Measurements from ENCODE around the gene LRP6. TPM values are rescaled to one million over a fixed set of nuclear protein-coding genes. Genes with fewer than 3 reads are reported as not detected.
"Not testable (repeated sequence)": the region's sequence is repeated elsewhere in the genome, so short reads cannot be mapped to it uniquely, and the experiment has no call there.

The LRP6 gene
- total RNA-seq, 1 experiment from 2014 or later: 15.5 TPM

- no peak for ATAC-seq
- intact Hi-C loops (cut with micrococcal nuclease): no loop called here
- Histone ChIP-seq H4K20me1 (ENCODE audit: low read length) (no peaks in the 10 kb centered on the region), H3K36me3 (ENCODE audit: low read depth, low read length) (peaks cover 17% of the 10 kb centered on the region; the same call in 1 of the 2 replicates), H3K79me2 (ENCODE audit: low read length) (no peaks in the 10 kb centered on the region), H3K9me3 (ENCODE audit: low read length) (no peaks in the 10 kb centered on the region), H3K4me3 (ENCODE audit: low read length) (no peak overlapping the region), H2AFZ (ENCODE audit: low read length) (no peak overlapping the region), H3K9me2 (replicated peaks; ENCODE audit: low read length) (no peaks in the 10 kb centered on the region), H3K4me2 (ENCODE audit: low read length) (no peak overlapping the region), H3K27ac (ENCODE audit: low read length) (no peak overlapping the region), H3F3A (ENCODE audit: low read length, unreplicated experiment) (no peaks in the 10 kb centered on the region), H3K4me1 (ENCODE audit: insufficient read depth, low read length) (no peaks in the 10 kb centered on the region), H3K27me3 (ENCODE audit: low read length) (no peaks in the 10 kb centered on the region), H3K9ac (ENCODE audit: low read length) (no peak overlapping the region)
- DNase-seq: no peak
- POLR2A ChIA-PET (ENCODE audit: unreplicated experiment): no interaction called here
- CTCF ChIA-PET: no interaction called here
- TF ChIP-seq CTCF (conservative IDR thresholded peaks at IDR 0.05; ENCODE audit: low read depth, low read length): no peak
- TF ChIP-seq EZH2phosphoT487 (IDR thresholded peaks at IDR 0.05; ENCODE audit: borderline replicate concordance, low read length): no peak
- no peak for TF ChIP-seq EZH2 (IDR thresholded peaks at IDR 0.05; ENCODE audit: low read length, unreplicated experiment)
- no TSS peak for BruUV-seq (replicated peaks)
These were observed 145.8 kb downstream of the LRP6 start for GRCh38 chr12:12121061-12121460.

- POLR2A ChIA-PET (ENCODE audit: unreplicated experiment): no interaction called here
These were observed 150.2 kb downstream of the LRP6 start for GRCh38 chr12:12116677-12117076.

GRCh38 chr12:12115514-12115913 lies 151.3 kb downstream of the LRP6 start:
- Histone ChIP-seq H3K27me3 (ENCODE audit: low read length) (no peaks in the 10 kb centered on the region), H3K4me2 (ENCODE audit: low read length) (no peak overlapping the region), H3K4me3 (ENCODE audit: low read length) (no peak overlapping the region), H3K36me3 (ENCODE audit: low read depth, low read length) (no peaks in the 10 kb centered on the region), H4K20me1 (ENCODE audit: low read length) (no peaks in the 10 kb centered on the region), H3K9ac (ENCODE audit: low read length) (no peak overlapping the region), H3K9me2 (replicated peaks; ENCODE audit: low read length) (no peaks in the 10 kb centered on the region), H3K27ac (ENCODE audit: low read length) (no peak overlapping the region), H3K9me3 (ENCODE audit: low read length) (no peaks in the 10 kb centered on the region), H3K4me1 (ENCODE audit: insufficient read depth, low read length) (no peaks in the 10 kb centered on the region), H3F3A (ENCODE audit: low read length, unreplicated experiment) (no peaks in the 10 kb centered on the region), H3K79me2 (ENCODE audit: low read length) (no peaks in the 10 kb centered on the region), H2AFZ (ENCODE audit: low read length) (no peak overlapping the region)
- TF ChIP-seq EZH2phosphoT487 (IDR thresholded peaks at IDR 0.05; ENCODE audit: borderline replicate concordance, low read length) (no peak), CTCF (conservative IDR thresholded peaks at IDR 0.05; ENCODE audit: low read depth, low read length) (no peak), EZH2 (IDR thresholded peaks at IDR 0.05; ENCODE audit: low read length, unreplicated experiment) (no peak)
- ChIA-PET CTCF (no interaction called here), POLR2A (ENCODE audit: unreplicated experiment) (no interaction called here)
- intact Hi-C loops (cut with micrococcal nuclease): no loop called here
- no peak for DNase-seq
- BruUV-seq (replicated peaks): no TSS peak
- no peak for ATAC-seq

More at GRCh38 chr12:12116677-12117076, 150.2 kb downstream of the LRP6 start:
- no peak overlapping the region for H3K9ac ChIP-seq (ENCODE audit: low read length)
- H3F3A ChIP-seq (ENCODE audit: low read length, unreplicated experiment): no peaks in the 10 kb centered on the region
- H3K4me3 ChIP-seq (ENCODE audit: low read length): no peak overlapping the region
- TF ChIP-seq CTCF (conservative IDR thresholded peaks at IDR 0.05; ENCODE audit: low read depth, low read length) (no peak), EZH2 (IDR thresholded peaks at IDR 0.05; ENCODE audit: low read length, unreplicated experiment) (no peak), EZH2phosphoT487 (IDR thresholded peaks at IDR 0.05; ENCODE audit: borderline replicate concordance, low read length) (no peak)
- ATAC-seq (no peak), DNase-seq (no peak)
- BruUV-seq (replicated peaks): no TSS peak
- H3K9me3 ChIP-seq (ENCODE audit: low read length): no peaks in the 10 kb centered on the region
- no peaks in the 10 kb centered on the region for H3K27me3 ChIP-seq (ENCODE audit: low read length)
- H3K27ac ChIP-seq (ENCODE audit: low read length): no peak overlapping the region
- H3K36me3 ChIP-seq (ENCODE audit: low read depth, low read length): no peaks in the 10 kb centered on the region
- CTCF ChIA-PET: no interaction called here
- H2AFZ ChIP-seq (ENCODE audit: low read length): no peak overlapping the region
- intact Hi-C loops (cut with micrococcal nuclease): no loop called here
- H3K4me1 ChIP-seq (ENCODE audit: insufficient read depth, low read length): no peaks in the 10 kb centered on the region
- H3K9me2 ChIP-seq (replicated peaks; ENCODE audit: low read length): no peaks in the 10 kb centered on the region
- H3K4me2 ChIP-seq (ENCODE audit: low read length): no peak overlapping the region
- no peaks in the 10 kb centered on the region for H4K20me1 ChIP-seq (ENCODE audit: low read length)
- no peaks in the 10 kb centered on the region for H3K79me2 ChIP-seq (ENCODE audit: low read length)

GRCh38 chr12:12110923-12111555 lies 155.8 kb downstream of the LRP6 start:
- intact Hi-C loops (cut with micrococcal nuclease); CTCF ChIA-PET; H3K4me1 ChIP-seq (ENCODE audit: insufficient read depth, low read length): not testable (repeated sequence)

More at GRCh38 chr12:12110923-12111555, 155.8 kb downstream of the LRP6 start:
- H3K9ac ChIP-seq (ENCODE audit: low read length); POLR2A ChIA-PET (ENCODE audit: unreplicated experiment); H3K27ac ChIP-seq (ENCODE audit: low read length); H3K9me2 ChIP-seq (replicated peaks; ENCODE audit: low read length); H3F3A ChIP-seq (ENCODE audit: low read length, unreplicated experiment); H3K4me2 ChIP-seq (ENCODE audit: low read length); H3K9me3 ChIP-seq (ENCODE audit: low read length); H2AFZ ChIP-seq (ENCODE audit: low read length); H4K20me1 ChIP-seq (ENCODE audit: low read length); H3K36me3 ChIP-seq (ENCODE audit: low read depth, low read length); H3K4me3 ChIP-seq (ENCODE audit: low read length); H3K27me3 ChIP-seq (ENCODE audit: low read length); ATAC-seq; H3K79me2 ChIP-seq (ENCODE audit: low read length); BruUV-seq (replicated peaks); DNase-seq: not testable (repeated sequence)

All from PC-3 (cell line).